NCI-H2227 treated with DMSO at 0.1 percent for 48 hours (cell line): ENCODE measurements around the gene PLEKHA8.

Experiments
- DNase-seq: peaks from one replicate; lab custom pipeline; 2025; lab: John Stamatoyannopoulos, UW

PLEKHA8 gene

DNA sequence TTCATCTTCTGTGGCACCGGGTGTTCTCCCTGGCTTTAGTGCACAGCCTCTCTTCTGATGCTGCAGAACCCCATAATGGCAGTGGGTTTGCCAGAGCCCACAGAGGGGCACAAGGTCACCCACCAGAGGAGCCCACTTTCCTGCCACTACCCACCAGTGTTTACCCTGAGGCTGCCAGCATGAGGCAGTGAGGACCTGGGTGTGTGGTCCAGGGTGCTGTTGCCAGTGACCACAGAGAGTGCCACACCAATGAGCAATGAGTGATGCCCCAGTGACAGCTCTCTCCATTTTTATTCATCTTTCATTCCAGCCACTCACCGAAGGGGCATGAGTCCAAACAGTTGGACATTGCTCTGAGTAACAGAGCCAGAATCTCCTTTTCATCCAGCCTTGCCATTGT, 141.4 kb downstream of the PLEKHA8 start:
- DNase-seq, result no peak

DNA sequence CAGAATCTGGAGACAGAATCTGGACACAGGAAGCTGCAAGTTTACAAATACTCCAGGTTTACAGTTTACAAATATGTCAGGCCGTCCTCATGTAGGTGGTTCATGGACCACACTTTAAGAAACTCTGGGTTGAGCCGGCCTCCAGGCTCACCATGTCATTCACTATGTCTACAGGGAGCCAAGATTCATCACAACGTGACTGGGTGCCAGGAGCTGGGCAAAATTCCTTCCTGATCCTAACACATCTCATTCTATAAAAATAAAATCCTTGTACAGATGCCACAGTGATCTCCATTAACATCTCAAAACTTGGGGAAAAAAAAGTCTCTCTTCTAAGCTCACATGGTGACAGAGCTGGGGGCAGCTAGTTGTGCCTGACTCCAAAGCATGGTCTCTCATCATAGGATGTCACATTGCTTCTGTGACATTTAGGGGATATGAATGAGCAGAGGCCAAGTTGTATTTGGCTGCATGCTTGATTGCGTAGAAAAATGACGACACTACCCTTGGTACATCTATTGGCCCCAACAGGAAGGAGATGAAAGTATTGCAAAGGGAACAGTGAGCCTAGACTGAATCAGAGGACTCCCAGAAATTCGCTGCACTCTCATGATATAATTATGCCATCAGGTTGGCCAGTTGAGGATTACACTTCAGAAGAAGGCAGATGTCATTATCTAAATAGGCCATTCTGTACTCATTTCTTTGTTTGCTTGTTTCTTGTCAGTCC, 142.4 kb downstream of the PLEKHA8 start:
- DNase-seq, result no peak

DNA sequence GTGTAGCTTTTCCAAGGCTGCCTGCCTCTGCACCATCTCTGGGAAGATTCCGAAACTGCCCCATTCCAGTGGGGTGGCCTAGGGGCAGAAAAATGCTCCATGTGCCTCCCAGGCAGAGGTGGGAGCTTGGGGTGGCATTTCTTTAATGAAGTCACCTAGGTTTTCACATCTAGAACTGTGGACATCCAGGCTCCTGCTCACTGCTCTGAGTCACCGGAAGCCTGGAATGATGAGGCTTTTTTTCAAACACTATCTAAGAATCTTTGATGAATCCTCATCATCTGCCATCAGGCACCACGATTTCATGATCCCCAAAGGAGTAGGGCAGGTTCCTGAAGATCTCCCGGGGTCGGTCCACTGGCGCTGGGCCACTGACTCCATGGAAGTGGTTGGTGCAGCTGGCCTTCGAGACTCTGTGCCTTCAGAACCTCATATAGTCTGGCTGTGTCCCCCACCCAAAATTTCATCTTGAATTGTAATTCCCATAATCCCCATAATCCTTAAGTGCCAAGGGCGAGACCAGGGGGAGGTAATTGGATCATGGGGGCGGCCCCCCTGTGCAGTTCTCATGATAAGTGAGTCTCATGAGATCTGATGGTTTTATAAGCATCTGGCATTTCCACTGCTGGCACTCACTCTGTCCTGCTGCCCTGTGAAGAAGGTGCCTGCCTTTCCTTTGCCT, 143.7 kb downstream of the PLEKHA8 start:
- DNase-seq, result no peak

DNA sequence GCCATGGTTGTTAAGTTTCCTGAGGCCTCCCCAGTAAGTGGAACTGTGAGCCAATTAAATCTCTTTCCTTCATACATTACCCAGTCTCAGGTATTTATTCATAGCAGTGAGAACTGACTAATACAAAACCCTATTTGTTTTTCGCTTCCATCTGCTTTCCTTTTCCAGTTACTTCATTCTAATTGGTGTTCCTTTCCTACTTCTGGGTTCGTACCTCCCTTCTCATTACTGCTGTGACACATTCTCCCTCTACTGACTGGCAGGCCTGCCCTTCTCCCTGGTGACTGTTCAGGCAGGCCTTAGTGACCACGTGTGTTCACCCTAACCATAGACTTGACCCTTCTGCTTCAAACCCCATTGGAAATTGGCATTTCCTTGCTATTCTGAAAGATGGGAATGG, 144.2 kb downstream of the PLEKHA8 start:
- DNase-seq, result no peak

DNA sequence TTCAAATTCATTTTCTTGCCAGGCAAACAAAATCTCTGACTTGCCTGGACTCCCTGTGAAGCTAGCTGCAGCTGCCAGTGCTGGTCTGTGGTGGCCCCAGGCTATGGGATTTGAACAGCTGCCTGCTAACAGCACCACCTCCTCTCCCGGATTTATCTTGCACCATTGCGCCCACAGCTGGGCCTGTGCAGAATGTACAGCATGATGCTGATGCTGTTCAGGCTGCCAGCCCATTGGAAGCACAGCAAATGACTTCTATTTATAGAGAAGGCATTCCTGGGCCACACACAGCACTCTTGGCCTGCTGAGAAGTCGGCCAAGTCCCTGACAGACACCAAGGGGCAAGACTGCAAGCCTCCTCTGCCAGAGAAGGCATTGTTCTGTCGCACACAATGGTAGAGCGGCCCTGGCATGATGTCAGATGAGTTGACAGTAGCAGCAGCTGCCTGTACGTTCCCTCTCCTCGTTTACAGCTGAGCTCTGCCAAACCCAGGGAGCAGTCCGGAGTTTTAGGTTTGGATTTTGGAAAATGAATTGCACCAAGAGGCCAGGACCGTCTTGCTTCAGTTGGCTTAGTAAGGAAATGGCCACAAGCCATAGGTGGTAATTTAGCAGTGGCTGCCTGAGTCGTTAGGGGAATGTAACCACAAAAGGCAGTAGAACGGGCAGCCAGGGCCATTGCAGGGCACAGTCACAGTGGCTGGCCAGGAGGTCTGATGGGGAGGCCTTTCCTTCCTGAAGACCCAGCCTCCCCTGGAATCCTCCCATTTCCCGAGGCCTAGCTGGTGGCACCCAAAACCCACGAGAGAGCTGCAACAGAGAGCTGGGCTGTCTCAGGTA, 145.1 kb downstream of the PLEKHA8 start:
- peak; percentile 27 for DNase-seq

DNA sequence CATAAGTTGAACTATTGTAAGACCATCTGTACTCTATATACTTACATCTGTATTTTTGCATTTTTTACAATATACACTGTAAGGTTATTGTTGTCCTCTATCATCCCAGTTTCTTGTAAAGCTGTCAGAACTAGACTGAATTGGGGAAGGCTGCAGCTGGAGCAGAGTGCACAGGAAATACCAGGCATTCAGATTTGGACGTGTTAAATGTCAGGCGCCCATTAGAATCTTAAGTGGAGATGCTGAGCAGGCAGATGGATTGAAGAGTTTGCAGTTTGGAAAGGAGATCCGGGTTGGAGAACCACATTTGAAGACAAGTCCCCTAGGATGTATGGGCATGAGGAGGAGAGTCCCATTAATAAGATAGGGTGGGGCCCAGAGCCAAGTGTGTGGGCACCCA, 147.0 kb downstream of the PLEKHA8 start:
- DNase-seq, result no peak

DNA sequence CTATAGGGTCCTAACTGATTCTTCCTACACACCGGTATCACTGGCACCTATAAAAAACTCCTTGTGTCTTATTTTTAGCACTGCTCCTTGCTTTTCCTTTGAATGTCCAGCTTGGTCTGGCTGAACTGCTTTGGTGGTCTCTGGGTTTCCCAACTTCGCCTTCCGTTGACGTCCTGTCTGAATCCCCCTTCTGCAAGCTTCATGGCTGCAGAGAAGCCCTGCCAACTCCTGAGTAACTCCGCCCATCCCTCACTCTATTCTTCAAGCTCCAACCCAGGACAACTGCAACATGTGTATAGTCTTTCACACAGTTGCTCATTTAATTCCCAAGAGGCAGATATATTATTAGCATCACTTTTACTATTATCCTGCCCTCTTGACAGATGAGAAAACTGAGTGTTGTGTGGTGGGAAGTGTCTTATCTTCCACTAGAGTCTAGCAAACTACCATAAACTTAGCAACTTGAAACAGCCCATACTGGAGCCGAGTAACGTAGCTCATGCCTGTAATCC, 147.5 kb downstream of the PLEKHA8 start:
- no peak for DNase-seq

DNA sequence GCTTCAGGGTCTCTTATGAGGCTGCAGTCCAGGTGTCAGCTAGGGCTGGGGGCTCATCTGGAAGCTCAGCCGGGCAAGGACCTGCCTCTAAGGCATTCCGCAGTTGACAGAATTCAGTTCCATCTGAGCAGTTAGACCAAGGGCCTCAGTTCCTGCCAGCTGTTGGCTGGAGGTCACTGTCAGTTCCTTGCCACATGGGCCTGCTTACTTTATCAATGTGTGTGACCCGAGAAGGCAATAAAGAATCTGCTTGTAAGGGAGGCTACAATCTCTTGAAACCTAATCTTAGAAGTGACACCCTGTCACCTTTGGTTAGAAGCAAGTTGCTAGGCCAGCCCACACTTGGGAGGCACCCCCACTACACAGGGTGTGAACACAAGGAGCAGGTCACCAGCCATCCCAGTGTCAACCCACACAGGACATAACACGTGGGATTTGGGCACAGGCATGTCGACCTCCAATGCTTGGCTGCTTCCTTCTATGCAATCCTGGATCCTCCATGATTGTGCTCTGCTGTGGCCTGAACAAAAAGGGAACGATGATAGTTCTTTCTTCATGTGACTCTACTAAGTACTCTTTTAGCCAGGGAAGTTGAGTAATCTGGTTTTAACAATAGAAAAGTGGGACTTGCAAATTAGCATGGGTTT, 148.4 kb downstream of the PLEKHA8 start:
- DNase-seq, result no peak

DNA sequence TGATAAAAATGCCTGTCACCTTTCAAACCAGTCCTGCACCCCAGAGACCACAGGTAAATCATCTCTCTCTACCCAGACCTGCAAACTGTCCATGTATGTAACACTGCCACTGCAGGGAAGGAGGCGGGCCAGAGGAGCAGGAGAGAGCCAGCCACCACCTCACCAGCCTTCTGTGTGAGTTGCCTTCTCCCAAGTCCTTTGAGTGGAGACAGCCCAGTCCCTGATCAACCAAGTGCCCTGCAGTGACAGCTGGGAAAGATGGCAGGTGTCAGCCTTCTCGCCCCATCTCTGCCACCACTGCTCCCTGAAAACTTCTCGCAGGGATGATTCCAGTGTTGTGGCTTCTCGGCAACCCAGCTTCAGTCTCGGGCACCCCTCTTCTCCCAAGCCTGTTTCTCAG, 149.0 kb downstream of the PLEKHA8 start:
- DNase-seq, result no peak

DNA sequence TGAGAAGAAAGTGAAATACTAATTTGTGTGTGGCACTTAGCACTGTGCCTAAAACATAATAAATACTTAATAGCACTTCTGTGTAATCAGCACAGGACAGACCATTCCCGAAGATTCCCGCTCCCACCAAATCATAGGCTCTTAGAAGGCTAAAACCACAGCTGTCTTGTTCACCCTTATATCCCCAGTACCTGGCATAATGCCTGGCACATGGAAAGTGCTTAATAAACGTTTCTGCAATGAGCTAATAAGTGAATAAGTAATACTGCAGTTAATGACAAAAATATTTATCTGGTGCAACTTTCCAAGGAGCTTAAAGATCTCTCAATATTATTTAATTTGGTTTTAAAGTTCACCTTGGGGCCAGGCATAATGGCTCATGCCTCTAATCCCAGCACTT, 149.8 kb downstream of the PLEKHA8 start:
- DNase-seq, result no peak

DNA sequence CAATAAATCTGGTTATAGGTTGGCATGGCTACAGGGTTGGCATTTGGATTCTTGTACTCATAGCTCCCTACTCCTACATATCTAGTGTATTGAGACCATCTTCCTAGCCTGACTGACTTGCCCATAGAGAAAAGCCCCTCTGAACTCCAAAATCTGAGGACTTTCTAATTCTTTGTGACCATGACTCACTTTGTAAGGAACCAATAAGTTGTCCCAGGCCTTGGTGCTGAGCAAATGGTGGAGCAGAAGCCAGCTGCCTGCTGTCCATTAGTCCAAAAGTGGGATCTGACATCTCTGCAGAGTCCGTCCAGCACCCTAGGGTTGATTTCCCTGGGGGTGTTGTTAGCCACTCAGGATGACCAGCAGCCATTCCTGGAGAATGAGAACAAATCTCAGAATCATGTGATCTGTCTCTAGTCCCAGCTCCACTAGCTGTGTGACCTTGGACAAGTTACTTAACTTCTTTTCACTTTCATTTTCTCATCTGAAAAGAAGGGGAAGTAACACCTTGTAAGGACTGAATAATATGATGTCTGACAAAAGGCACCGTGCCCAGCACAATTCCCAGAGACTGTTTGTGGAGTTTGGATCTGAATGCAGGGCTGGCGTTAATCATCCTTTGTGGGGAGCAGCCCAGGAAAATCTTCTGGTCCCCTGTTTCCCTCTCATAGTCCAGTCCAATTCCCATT, 150.7 kb downstream of the PLEKHA8 start:
- no peak for DNase-seq
